RWPE2 (cell line): ENCODE measurements around the gene MAX.
"Not testable (repeated sequence)": the region's sequence is repeated elsewhere in the genome, so short reads cannot be mapped to it uniquely, and the experiment has no call there.

Source experiments
- ATAC-seq: fragments of 200-7000 bp; cut with Tn5 transposase; 3 replicates; pipeline ENCODE4 v1.9.1; 2021; ENCODE audit warnings: low read depth
- DNase-seq: peaks from one replicate; pipeline ENCODE4 v3.0.0-alpha.2; 2020; ENCODE audit warnings: low spot score
- H3K27ac ChIP-seq: fragments of 450-650 bp; 2 replicates; pipeline ENCODE4 v1.5.1; 2017; ENCODE audit warnings: mild to moderate bottlenecking; ENCODE audit not compliant: poor library complexity, severe bottlenecking
- H3K27me3 ChIP-seq: fragments of 250-450 bp; sonication (Bioruptor Pico); 2 replicates; pipeline ENCODE4 v1.5.1; 2021; ENCODE audit warnings: mild to moderate bottlenecking, moderate library complexity; ENCODE audit not compliant: insufficient read depth, poor library complexity, severe bottlenecking
- H3K36me3 ChIP-seq: fragments of 250-450 bp; sonication (Bioruptor Pico); 2 replicates; pipeline ENCODE4 v1.5.1; 2020; ENCODE audit warnings: low read depth, mild to moderate bottlenecking, moderate library complexity
- H3K4me1 ChIP-seq: fragments of 250-450 bp; sonication (Bioruptor Pico); 2 replicates; pipeline ENCODE4 v1.5.1; 2021; ENCODE audit warnings: mild to moderate bottlenecking, moderate library complexity; ENCODE audit not compliant: insufficient read depth, poor library complexity, severe bottlenecking
- H3K4me3 ChIP-seq: fragments of 250-450 bp; sonication (Bioruptor Pico); 2 replicates; pipeline ENCODE4 v1.5.1; 2021; ENCODE audit warnings: mild to moderate bottlenecking, moderate library complexity; ENCODE audit not compliant: severe bottlenecking
- H3K9me3 ChIP-seq: fragments of 250-450 bp; sonication (Bioruptor Pico); 2 replicates; pipeline ENCODE4 v1.5.1; 2021; ENCODE audit warnings: mild to moderate bottlenecking, moderate library complexity; ENCODE audit not compliant: severe bottlenecking
- TF ChIP-seq, protein P1 (sequence below): fragments of 450-650 bp; IDR thresholded peaks from one replicate; pipeline ENCODE4 v1.5.1; 2017; ENCODE audit warnings: mild to moderate bottlenecking, moderate library complexity; ENCODE audit not compliant: poor library complexity, severe bottlenecking

Gene MAX

GRCh38 chr14:65092349-65092748 is 10.0 kb downstream of the MAX start:
- TF ChIP-seq, protein P1, sequence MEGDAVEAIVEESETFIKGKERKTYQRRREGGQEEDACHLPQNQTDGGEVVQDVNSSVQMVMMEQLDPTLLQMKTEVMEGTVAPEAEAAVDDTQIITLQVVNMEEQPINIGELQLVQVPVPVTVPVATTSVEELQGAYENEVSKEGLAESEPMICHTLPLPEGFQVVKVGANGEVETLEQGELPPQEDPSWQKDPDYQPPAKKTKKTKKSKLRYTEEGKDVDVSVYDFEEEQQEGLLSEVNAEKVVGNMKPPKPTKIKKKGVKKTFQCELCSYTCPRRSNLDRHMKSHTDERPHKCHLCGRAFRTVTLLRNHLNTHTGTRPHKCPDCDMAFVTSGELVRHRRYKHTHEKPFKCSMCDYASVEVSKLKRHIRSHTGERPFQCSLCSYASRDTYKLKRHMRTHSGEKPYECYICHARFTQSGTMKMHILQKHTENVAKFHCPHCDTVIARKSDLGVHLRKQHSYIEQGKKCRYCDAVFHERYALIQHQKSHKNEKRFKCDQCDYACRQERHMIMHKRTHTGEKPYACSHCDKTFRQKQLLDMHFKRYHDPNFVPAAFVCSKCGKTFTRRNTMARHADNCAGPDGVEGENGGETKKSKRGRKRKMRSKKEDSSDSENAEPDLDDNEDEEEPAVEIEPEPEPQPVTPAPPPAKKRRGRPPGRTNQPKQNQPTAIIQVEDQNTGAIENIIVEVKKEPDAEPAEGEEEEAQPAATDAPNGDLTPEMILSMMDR, result no peak
- H3K27ac ChIP-seq, result no peak overlapping the region
- H3K36me3 ChIP-seq, result peaks cover 98% of the 10 kb centered on the region
- H3K4me3 ChIP-seq, result no peak overlapping the region
- H3K4me1 ChIP-seq, result no peaks in the 10 kb centered on the region
- peaks cover 7% of the 10 kb centered on the region for H3K9me3 ChIP-seq
- no peaks in the 10 kb centered on the region for H3K27me3 ChIP-seq
- DNase-seq (no peak), ATAC-seq (no peak)

DNA sequence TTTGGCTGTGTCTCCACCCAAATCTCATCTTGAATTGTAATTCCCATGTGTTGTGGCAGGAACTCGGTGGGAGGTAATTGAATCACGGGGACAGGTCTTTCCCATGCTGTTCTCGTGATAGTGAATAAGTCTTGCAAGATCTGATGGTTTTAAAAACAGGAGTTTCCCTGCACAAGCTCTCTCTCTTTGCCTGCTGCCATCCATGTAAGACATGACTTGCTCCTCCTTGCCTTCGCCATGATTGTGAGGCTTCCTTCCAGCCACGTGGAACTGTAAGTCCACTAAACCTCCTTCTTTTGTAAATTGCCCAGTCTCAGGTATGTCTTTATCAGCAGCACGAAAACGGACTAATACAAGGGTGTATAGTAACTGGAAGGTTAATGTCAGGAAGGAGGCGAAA is 14.5 kb downstream of the MAX start:
- H3K27ac ChIP-seq, H3K27me3 ChIP-seq, DNase-seq, H3K9me3 ChIP-seq, ATAC-seq, H3K4me3 ChIP-seq, H3K4me1 ChIP-seq: not testable (repeated sequence)
- H3K36me3 ChIP-seq, result peaks cover 97% of the 10 kb centered on the region

GRCh38 chr14:65086686-65087085 is 15.6 kb downstream of the MAX start:
- H3K4me1 ChIP-seq, DNase-seq, H3K4me3 ChIP-seq, H3K9me3 ChIP-seq, H3K27ac ChIP-seq, H3K27me3 ChIP-seq, ATAC-seq: not testable (repeated sequence)
- peaks cover 97% of the 10 kb centered on the region for H3K36me3 ChIP-seq

DNA sequence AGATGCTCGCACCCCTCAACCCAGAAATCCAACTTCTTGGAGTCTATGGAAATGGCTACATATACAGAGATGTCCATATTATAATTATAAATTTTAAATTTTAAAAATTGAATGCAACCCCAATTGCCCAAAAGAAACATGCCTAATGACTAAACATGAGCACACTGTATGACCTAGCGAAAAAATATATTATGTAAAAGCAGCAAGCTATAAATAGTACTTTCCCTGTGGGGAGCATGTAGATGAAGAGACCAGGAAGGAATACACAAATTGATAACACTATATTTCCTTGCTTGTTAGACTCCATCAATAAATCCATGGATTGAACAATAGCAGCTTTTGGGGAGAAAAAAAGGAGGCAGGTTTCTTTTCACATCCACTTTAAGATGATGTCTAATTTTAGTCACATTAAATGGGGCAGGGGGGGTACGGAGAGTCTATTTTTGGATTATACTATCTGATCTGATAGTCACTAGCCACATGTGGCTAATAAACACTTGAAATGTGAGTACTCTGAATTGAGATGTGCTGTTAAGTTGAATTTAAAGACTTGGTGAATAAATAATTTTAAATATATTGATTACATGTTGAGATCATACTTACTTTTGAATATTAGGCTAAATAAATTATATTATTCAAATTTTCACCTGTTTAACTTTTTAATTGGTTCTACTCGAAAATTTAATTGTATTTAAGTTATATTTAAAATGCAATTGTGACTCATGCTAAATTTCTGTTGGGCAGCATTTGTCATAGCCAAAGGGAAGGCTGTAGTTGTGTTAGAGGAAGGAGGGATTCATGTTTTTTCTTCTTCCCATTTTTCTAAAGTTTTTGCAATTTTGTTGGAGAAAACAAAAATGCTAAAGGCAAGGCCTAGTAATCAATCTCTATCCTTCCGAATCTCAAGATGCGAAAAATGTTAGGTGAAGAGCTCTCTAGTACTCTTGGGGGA is 17.5 kb downstream of the MAX start:
- Histone ChIP-seq H3K27ac (no peak overlapping the region), H3K4me3 (no peak overlapping the region), H3K36me3 (peaks cover 97% of the 10 kb centered on the region), H3K27me3 (no peaks in the 10 kb centered on the region), H3K9me3 (peaks cover 7% of the 10 kb centered on the region), H3K4me1 (no peaks in the 10 kb centered on the region)
- DNase-seq (no peak), ATAC-seq (no peak)
- TF ChIP-seq, protein P1, result no peak

DNA sequence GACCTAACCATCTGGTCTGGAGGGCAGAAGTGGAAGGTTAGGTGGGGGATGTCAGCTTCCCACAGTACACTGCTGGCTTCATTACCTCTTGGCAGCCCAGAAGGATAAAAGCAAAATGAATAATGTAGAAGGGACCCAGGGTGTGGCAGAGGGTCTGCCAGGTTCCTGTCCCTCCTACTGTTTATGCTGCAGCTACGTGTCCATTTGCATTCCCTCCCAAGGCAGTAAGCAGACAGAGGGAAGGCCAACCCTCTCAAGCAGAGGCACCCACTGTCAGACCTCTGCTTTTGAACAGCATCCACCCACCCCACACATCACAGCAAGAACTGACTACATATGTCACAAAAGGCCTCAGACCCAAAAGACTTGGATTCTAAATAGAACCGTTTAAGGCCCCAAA is 19.4 kb downstream of the MAX start:
- Histone ChIP-seq H3K27ac (no peak overlapping the region), H3K4me3 (no peak overlapping the region), H3K4me1 (no peaks in the 10 kb centered on the region), H3K9me3 (peaks cover 4% of the 10 kb centered on the region), H3K27me3 (no peaks in the 10 kb centered on the region), H3K36me3 (peaks cover 93% of the 10 kb centered on the region)
- no peak for DNase-seq
- TF ChIP-seq, protein P1, result no peak
- ATAC-seq, result no peak
